ENCODE results near the gene EIF1B. TPM values are rescaled to one million over a fixed set of nuclear protein-coding genes. Genes with fewer than 3 reads are reported as not detected.

The EIF1B gene
- total RNA-seq, 1 donor from 2014 or later, result 13.8 TPM

GRCh38 chr3:40340541-40341170 lies 31.1 kb downstream of the EIF1B start:
- DNase-seq, result no peak

- no peak for DNase-seq
Observed at GRCh38 chr3:40341671-40342070, 32.2 kb downstream of the EIF1B start.

- DNase-seq, result no peak
Observed at GRCh38 chr3:40350529-40350928, 41.0 kb downstream of the EIF1B start.

- no peak for DNase-seq
Observed at GRCh38 chr3:40355410-40355809, 45.9 kb downstream of the EIF1B start.

- no peak for DNase-seq
Observed at GRCh38 chr3:40358454-40358853, 48.9 kb downstream of the EIF1B start.

Other genes with a start within 250 kb of the EIF1B start
- 3.0 TPM for gene ENTPD3, start 77.5 kb downstream of the EIF1B start, total RNA-seq
- 547 TPM for gene RPL14, start 147.6 kb downstream of the EIF1B start, total RNA-seq
- 8.4 TPM for gene ZNF619, start 167.4 kb downstream of the EIF1B start, total RNA-seq
- gene ZNF620, start 196.3 kb downstream of the EIF1B start, total RNA-seq, result 3.0 TPM
- 13.3 TPM for gene ZNF621, start 215.3 kb downstream of the EIF1B start, total RNA-seq